Urinary bladder (tissue), 4 donors: ENCODE results near the gene CAST. TPM values are rescaled to one million over a fixed set of nuclear protein-coding genes. Genes with fewer than 3 reads are reported as not detected.

Source experiments
- DNase-seq: peaks from one replicate; pipeline ENCODE4 v3.0.0-alpha.2; 2015; ENCODE audit errors: extremely low spot score
- H3K27ac ChIP-seq: one replicate; pipeline ENCODE4 v1.5.1; 2013; ENCODE audit warnings: low read depth, mild to moderate bottlenecking, moderate library complexity
- H3K36me3 ChIP-seq: one replicate; pipeline ENCODE4 v1.6.1; 2013; ENCODE audit warnings: mild to moderate bottlenecking, moderate library complexity; ENCODE audit not compliant: insufficient read depth
- H3K4me1 ChIP-seq: one replicate; pipeline ENCODE4 v1.6.1; 2013; ENCODE audit warnings: mild to moderate bottlenecking, moderate library complexity; ENCODE audit not compliant: insufficient read depth
- H3K4me3 ChIP-seq: one replicate; pipeline ENCODE4 v1.5.1; 2013; ENCODE audit warnings: low read depth, low read length
- WGBS: extraction: QIAGEN DNeasy Blood & Tissue Kit; methylation state at CpG from one replicate; pipeline ENCODE4 v1.1.7; 2013; 5-methylcytosine and 5-hydroxymethylcytosine counted together
- polyA plus RNA-seq: library from polyadenylated mRNA; stranded (reverse); fragments of 200-250 nt; gene quantifications from one replicate; pipeline ENCODE4 v1.2.3, GENCODE V29; 2013
- total RNA-seq: library from RNA; depleted of rRNA; stranded (reverse); fragments of >200 nt; gene quantifications from one replicate; pipeline ENCODE4 v1.2.3, GENCODE V29; 2014
- donor health status: healthy with polysubstance abuse.
- donor health status: healthy.

The CAST gene
- total and polyA plus RNA-seq, 2 donors = 152 to 231 TPM

GRCh38 chr5:96718635-96719077 lies 56.5 kb downstream of the CAST start:
- Histone ChIP-seq H3K27ac (no peak overlapping the region), H3K4me3 (no peak overlapping the region), H3K4me1 (peaks cover 2% of the 10 kb centered on the region), H3K36me3 (peaks cover 3% of the 10 kb centered on the region)
- 72% methylated on average over 7 of the region's 7 CpGs for WGBS
- DNase-seq = no peak

DNA sequence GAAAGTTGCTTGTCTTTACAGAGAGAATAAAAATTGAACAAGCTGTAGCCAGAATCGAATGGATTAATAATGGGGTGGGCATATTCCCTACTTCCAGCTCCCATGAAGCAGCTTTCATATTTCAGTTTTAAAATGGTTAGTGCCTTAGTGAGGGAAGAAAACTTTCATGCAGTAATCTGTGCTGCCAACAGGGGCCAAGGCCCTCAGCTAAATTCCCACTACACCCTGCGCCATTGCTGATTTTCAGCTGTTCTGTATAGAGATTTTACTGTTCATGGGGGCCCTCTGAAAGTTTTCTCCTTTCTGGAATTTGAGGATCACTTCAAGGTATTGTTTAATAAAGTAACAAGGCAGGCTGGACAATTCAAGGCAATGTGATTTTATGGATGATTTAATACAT lies 58.2 kb downstream of the CAST start:
- no peak overlapping the region for H3K4me3 ChIP-seq
- no peak overlapping the region for H3K27ac ChIP-seq
- 96% methylated on average over 2 of the region's 2 CpGs for WGBS
- peaks cover 2% of the 10 kb centered on the region for H3K4me1 ChIP-seq
- DNase-seq = no peak
- peaks cover 5% of the 10 kb centered on the region for H3K36me3 ChIP-seq

GRCh38 chr5:96721351-96721977 lies 59.3 kb downstream of the CAST start:
- no peak for DNase-seq
- Histone ChIP-seq H3K27ac (peak overlapping the region; percentile 29), H3K36me3 (peaks cover 5% of the 10 kb centered on the region), H3K4me1 (peaks cover 2% of the 10 kb centered on the region), H3K4me3 (no peak overlapping the region)

- no peaks in the 10 kb centered on the region for H3K4me1 ChIP-seq
- H3K27ac ChIP-seq = no peak overlapping the region
- no peak overlapping the region for H3K4me3 ChIP-seq
- no peak for DNase-seq
- WGBS = 97% methylated on average over 1 of the region's 1 CpG
- peaks cover 3% of the 10 kb centered on the region for H3K36me3 ChIP-seq
These were observed 63.1 kb downstream of the CAST start for GRCh38 chr5:96725257-96725656.

DNA sequence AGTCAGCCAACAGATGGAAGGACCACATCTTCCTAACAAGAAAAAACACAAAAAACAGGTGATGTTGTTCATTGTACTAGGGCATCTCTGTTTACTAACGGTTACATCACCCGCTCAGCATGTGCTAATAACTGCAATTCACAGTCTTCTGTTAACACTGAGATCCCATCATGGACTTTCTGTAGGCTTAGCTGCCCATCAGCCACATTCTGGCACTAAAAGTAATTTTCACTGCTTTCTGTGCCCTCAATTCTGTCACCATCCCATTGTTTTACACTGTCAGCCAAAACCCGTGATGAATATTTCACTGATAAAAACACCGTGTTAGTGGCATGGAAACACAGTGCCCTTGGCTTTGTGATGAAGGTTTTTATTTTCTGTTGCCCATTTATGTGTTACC lies 64.6 kb downstream of the CAST start:
- Histone ChIP-seq H3K4me1 (no peaks in the 10 kb centered on the region), H3K27ac (no peak overlapping the region), H3K4me3 (no peak overlapping the region), H3K36me3 (peaks cover 3% of the 10 kb centered on the region)
- DNase-seq = no peak
- WGBS = 80% methylated on average over 4 of the region's 4 CpGs

DNA sequence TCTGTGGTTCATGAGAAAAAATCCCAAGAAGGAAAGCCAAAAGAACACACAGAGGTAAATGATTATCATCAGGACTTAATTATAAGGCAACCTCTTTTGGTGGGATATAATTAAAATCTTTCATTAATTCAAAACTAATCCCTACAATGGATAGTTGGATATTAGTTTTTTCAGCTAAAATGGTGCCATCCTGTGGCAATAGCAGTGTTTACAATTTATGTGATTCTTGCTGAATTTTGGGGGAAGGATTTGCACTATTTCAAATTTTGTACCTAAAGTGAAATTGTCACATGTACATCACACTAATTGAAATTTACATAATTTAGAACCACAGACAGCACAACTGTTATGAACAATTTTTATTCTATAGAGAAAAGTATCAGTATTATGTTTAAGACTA lies 67.0 kb downstream of the CAST start:
- no peak overlapping the region for H3K27ac ChIP-seq
- no peaks in the 10 kb centered on the region for H3K4me1 ChIP-seq
- no peak for DNase-seq
- no peak overlapping the region for H3K4me3 ChIP-seq
- peaks cover 3% of the 10 kb centered on the region for H3K36me3 ChIP-seq

GRCh38 chr5:96730586-96730985 lies 68.4 kb downstream of the CAST start:
- Histone ChIP-seq H3K4me3 (no peak overlapping the region), H3K36me3 (no peaks in the 10 kb centered on the region), H3K4me1 (no peaks in the 10 kb centered on the region), H3K27ac (no peak overlapping the region)
- 72% methylated on average over 6 of the region's 6 CpGs for WGBS
- no peak for DNase-seq

DNA sequence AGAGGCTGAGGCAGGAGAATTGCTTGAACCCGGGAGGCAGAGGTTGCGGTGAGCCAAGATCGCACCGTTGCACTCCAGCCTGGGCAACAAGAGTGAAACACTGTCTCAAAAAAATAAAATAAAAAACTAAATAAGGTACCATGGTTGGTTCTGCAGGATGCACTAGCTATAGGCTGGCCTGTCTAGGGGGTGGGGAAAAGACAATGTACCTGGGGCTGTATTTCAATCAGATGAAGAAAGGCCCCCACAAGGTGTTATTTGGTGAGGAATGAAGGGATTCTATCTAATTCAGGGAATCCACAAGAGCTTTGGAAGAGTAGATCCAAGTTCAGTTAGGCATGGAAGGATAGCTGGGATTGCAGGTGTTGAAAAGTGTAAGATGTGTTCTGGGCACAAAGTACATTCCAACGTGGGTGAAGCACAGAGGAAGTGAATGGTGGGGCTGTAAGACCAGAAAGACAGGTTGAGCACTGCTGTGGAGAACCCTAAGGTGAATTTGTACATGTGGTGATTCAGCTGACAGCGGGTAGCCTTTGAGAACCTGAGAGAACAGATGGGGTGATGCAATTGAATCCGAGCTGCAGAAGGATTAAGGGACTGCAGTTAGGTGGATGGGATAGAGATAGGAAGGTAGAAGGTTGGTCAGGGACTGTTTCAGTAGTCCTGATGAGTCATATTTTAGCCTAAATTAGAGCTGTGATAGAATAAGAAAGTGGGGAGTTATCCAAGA lies 71.8 kb downstream of the CAST start:
- Histone ChIP-seq H3K36me3 (peaks cover 4% of the 10 kb centered on the region), H3K4me1 (no peaks in the 10 kb centered on the region), H3K27ac (no peak overlapping the region), H3K4me3 (no peak overlapping the region)
- 86% methylated on average over 7 of the region's 7 CpGs for WGBS
- DNase-seq = peak; percentile 59

DNA sequence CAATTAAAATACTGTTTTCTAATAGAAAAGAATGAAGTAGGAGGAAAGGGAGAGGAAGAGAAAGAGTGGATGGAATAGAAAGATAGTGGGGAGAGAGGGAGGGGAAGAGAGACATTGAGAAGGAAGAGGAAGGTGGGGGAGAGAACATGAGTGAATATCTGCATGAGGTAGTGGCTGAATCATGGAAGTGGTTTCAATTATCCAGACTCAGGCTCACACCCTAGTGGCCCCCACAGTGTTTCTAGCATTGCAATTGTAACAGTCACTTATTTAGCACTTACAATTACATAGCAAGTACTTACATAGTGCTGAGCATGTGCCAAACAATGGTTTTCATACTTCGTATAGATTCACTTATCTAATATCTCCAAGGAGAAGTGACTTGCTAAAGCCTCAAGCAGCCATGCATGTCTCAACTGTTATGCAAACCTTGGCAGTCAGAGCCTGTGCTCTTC lies 72.7 kb downstream of the CAST start:
- H3K27ac ChIP-seq = no peak overlapping the region
- H3K4me3 ChIP-seq = no peak overlapping the region
- H3K4me1 ChIP-seq = no peaks in the 10 kb centered on the region
- WGBS = 37% methylated on average over 1 of the region's 1 CpG
- DNase-seq = no peak
- peaks cover 4% of the 10 kb centered on the region for H3K36me3 ChIP-seq

DNA sequence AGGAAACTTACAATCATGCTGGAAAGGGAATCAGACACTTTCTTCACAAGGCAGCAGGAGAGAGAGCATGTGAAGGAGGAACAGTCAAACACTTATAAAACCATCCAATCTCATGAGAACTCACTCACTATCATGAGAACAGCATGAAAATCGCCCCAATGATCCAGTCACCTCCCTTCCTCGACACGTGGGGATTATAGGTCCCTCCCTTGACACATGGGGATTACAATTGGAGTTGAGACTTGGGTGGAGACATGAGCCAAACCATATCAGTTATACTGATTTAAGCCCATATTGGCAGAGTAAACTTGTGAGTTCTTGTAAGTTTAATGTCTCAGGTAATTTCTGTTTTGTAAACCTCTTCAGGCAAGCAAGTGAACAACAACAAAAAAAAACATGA lies 74.8 kb downstream of the CAST start:
- Histone ChIP-seq H3K27ac (no peak overlapping the region), H3K36me3 (peaks cover 4% of the 10 kb centered on the region), H3K4me3 (no peak overlapping the region), H3K4me1 (no peaks in the 10 kb centered on the region)
- DNase-seq = no peak
- 67% methylated on average over 3 of the region's 3 CpGs for WGBS

GRCh38 chr5:96741106-96741505 lies 78.9 kb downstream of the CAST start:
- Histone ChIP-seq H3K4me3 (no peak overlapping the region), H3K36me3 (peaks cover 5% of the 10 kb centered on the region), H3K4me1 (no peaks in the 10 kb centered on the region), H3K27ac (no peak overlapping the region)
- WGBS = 96% methylated on average over 3 of the region's 3 CpGs
- no peak for DNase-seq

GRCh38 chr5:96741891-96742309 lies 79.7 kb downstream of the CAST start:
- Histone ChIP-seq H3K4me3 (no peak overlapping the region), H3K36me3 (peaks cover 5% of the 10 kb centered on the region), H3K4me1 (no peaks in the 10 kb centered on the region), H3K27ac (no peak overlapping the region)
- DNase-seq = no peak
- 22% methylated on average over 3 of the region's 3 CpGs for WGBS

- WGBS = 61% methylated on average over 9 of the region's 9 CpGs
- Histone ChIP-seq H3K36me3 (peaks cover 3% of the 10 kb centered on the region), H3K4me3 (no peak overlapping the region), H3K4me1 (no peaks in the 10 kb centered on the region), H3K27ac (no peak overlapping the region)
- DNase-seq = no peak
These were observed 80.4 kb downstream of the CAST start for GRCh38 chr5:96742538-96742937.

DNA sequence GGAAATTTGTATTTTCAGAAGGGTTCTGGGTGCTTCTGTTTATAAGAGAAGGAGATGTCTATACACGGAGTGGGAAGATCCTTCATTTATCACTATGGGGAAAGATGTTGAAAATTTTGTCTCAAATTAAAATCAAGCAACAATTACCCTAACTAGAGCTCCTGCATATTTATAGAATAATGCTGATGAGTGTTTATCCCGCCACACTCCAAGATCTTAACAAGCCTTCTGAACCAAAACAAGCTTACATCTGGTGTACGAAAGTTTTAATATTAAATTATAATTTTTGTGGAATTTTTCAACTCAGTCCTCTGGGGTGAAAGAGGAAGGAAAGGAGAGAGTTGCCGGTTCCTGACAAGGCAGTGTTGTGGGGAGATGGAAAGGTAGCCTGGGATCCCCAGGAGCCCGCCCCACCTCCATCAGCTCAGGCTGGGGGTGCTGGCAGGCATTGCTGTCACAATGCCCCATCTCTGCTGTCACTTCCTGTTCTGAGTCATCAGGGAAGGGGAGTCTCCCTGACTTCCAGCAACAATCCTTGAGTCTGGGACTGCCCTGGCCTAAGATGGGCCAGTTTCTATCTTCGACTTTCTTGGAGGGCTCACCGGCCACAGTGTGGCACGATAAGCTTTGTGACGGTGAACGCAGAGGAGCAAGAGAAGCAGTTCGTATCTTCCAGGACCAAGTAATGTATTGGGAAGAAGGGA lies 81.0 kb downstream of the CAST start:
- Histone ChIP-seq H3K36me3 (peaks cover 3% of the 10 kb centered on the region), H3K4me3 (no peak overlapping the region), H3K4me1 (no peaks in the 10 kb centered on the region), H3K27ac (no peak overlapping the region)
- 65% methylated on average over 11 of the region's 11 CpGs for WGBS
- DNase-seq = no peak
